ENCODE data around the gene TMED6. TPM values are rescaled to one million over a fixed set of nuclear protein-coding genes. Genes with fewer than 3 reads are reported as not detected.

TMED6 gene
- total and polyA plus RNA-seq, 2 donors (not counting 1 experiment from before 2014, with no cell fraction given) = 0.08 TPM; not detected in 1

DNA sequence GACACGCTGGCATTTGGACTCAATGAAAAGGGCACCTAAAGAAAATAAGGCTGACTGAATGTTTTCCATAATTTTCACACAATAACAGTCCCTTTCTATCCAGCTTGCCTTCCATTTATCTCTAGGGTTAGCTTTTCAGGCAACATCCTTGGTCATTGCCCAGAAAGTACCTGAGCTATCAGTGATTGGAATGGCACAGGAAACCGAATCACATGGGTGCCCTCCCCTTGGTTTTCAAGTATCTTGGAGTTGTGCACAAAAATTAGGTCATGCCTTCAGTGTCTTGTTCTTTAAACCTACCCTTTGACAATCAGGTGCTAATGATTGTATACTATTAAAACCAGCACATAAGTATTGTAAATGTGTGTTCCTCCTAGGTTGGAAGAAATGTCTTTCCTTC is 43.7 kb downstream of the TMED6 start:
- TF ChIP-seq EZH2 (IDR thresholded peaks at IDR 0.05; ENCODE audit: low read length, missing control alignments) = no peak
- no peaks in the 10 kb centered on the region for H3K36me3 ChIP-seq (ENCODE audit: control insufficient read depth, insufficient read depth, low read length)

GRCh38 chr16:69307091-69307490 is 44.5 kb downstream of the TMED6 start:
- H3K4me2 ChIP-seq (ENCODE audit: extremely low read depth, insufficient read depth, low read length) = no peak overlapping the region
- H3K79me2 ChIP-seq (ENCODE audit: control insufficient read depth, insufficient read depth, low read length) = peaks cover 7% of the 10 kb centered on the region
- no peaks in the 10 kb centered on the region for H3K27me3 ChIP-seq (ENCODE audit: control insufficient read depth, insufficient read depth, low read length)
- H4K20me1 ChIP-seq (ENCODE audit: control insufficient read depth, extremely low read depth, insufficient read depth, low read length) = no peaks in the 10 kb centered on the region
- peaks cover 2% of the 10 kb centered on the region for H3K36me3 ChIP-seq (ENCODE audit: control insufficient read depth, insufficient read depth, low read length)
- H3K4me3 ChIP-seq (replicated peaks in 1 of 4; ENCODE audit: control extremely low read depth in 1 of 4, insufficient read depth in 1 of 4, low read depth in 3 of 4, low read length in 4 of 4) = no peak overlapping the region
- H3K27ac ChIP-seq (ENCODE audit: insufficient read depth, low read length) = no peak overlapping the region
- no peaks in the 10 kb centered on the region for H3K9me3 ChIP-seq (ENCODE audit: control insufficient read depth, insufficient read depth, low read depth, low read length)
- TF ChIP-seq, protein P1, sequence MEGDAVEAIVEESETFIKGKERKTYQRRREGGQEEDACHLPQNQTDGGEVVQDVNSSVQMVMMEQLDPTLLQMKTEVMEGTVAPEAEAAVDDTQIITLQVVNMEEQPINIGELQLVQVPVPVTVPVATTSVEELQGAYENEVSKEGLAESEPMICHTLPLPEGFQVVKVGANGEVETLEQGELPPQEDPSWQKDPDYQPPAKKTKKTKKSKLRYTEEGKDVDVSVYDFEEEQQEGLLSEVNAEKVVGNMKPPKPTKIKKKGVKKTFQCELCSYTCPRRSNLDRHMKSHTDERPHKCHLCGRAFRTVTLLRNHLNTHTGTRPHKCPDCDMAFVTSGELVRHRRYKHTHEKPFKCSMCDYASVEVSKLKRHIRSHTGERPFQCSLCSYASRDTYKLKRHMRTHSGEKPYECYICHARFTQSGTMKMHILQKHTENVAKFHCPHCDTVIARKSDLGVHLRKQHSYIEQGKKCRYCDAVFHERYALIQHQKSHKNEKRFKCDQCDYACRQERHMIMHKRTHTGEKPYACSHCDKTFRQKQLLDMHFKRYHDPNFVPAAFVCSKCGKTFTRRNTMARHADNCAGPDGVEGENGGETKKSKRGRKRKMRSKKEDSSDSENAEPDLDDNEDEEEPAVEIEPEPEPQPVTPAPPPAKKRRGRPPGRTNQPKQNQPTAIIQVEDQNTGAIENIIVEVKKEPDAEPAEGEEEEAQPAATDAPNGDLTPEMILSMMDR (conservative IDR thresholded peaks at IDR 0.05 in 1 of 2, IDR thresholded peaks at IDR 0.05 in 1 of 2; ENCODE audit: low read depth in 1 of 2, low read length in 2 of 2) = no peak
- TF ChIP-seq EZH2 (IDR thresholded peaks at IDR 0.05; ENCODE audit: low read length, missing control alignments) = no peak
- H3K4me1 ChIP-seq (ENCODE audit: control insufficient read depth, extremely low read depth, insufficient read depth, low read length) = no peaks in the 10 kb centered on the region
- no peak for DNase-seq (ENCODE audit: low read depth in 2 of 2)
- no peak overlapping the region for H2AFZ ChIP-seq (ENCODE audit: low read length)
- no peak overlapping the region for H3K9ac ChIP-seq (ENCODE audit: insufficient read depth, low read length)

More for the DNA sequence above, 43.7 kb downstream of the TMED6 start:
- Histone ChIP-seq H3K27me3 (ENCODE audit: control insufficient read depth, insufficient read depth, low read length) (no peaks in the 10 kb centered on the region), H3K4me1 (ENCODE audit: control insufficient read depth, extremely low read depth, insufficient read depth, low read length) (no peaks in the 10 kb centered on the region), H3K27ac (ENCODE audit: insufficient read depth, low read length) (no peak overlapping the region), H3K4me2 (ENCODE audit: extremely low read depth, insufficient read depth, low read length) (no peak overlapping the region), H4K20me1 (ENCODE audit: control insufficient read depth, extremely low read depth, insufficient read depth, low read length) (no peaks in the 10 kb centered on the region), H3K9me3 (ENCODE audit: control insufficient read depth, insufficient read depth, low read depth, low read length) (no peaks in the 10 kb centered on the region), H2AFZ (ENCODE audit: low read length) (no peak overlapping the region), H3K4me3 (replicated peaks in 1 of 4; ENCODE audit: control extremely low read depth in 1 of 4, insufficient read depth in 1 of 4, low read depth in 3 of 4, low read length in 4 of 4) (no peak overlapping the region), H3K79me2 (ENCODE audit: control insufficient read depth, insufficient read depth, low read length) (peaks cover 12% of the 10 kb centered on the region), H3K9ac (ENCODE audit: insufficient read depth, low read length) (no peak overlapping the region)
- DNase-seq (ENCODE audit: low read depth in 2 of 2) = no peak

GRCh38 chr16:69306031-69306430 is 45.6 kb downstream of the TMED6 start:
- Histone ChIP-seq H3K27me3 (ENCODE audit: control insufficient read depth, insufficient read depth, low read length) (no peaks in the 10 kb centered on the region), H3K9ac (ENCODE audit: insufficient read depth, low read length) (no peak overlapping the region), H3K27ac (ENCODE audit: insufficient read depth, low read length) (no peak overlapping the region), H3K4me1 (ENCODE audit: control insufficient read depth, extremely low read depth, insufficient read depth, low read length) (no peaks in the 10 kb centered on the region), H3K4me3 (replicated peaks in 1 of 4; ENCODE audit: control extremely low read depth in 1 of 4, insufficient read depth in 1 of 4, low read depth in 3 of 4, low read length in 4 of 4) (no peak overlapping the region), H3K36me3 (ENCODE audit: control insufficient read depth, insufficient read depth, low read length) (peaks cover 2% of the 10 kb centered on the region), H3K79me2 (ENCODE audit: control insufficient read depth, insufficient read depth, low read length) (no peaks in the 10 kb centered on the region), H4K20me1 (ENCODE audit: control insufficient read depth, extremely low read depth, insufficient read depth, low read length) (no peaks in the 10 kb centered on the region), H3K4me2 (ENCODE audit: extremely low read depth, insufficient read depth, low read length) (no peak overlapping the region), H2AFZ (ENCODE audit: low read length) (no peak overlapping the region), H3K9me3 (ENCODE audit: control insufficient read depth, insufficient read depth, low read depth, low read length) (no peaks in the 10 kb centered on the region)
- no peak for TF ChIP-seq EZH2 (IDR thresholded peaks at IDR 0.05; ENCODE audit: low read length, missing control alignments)
- TF ChIP-seq, protein P1 (conservative IDR thresholded peaks at IDR 0.05 in 1 of 2, IDR thresholded peaks at IDR 0.05 in 1 of 2; ENCODE audit: low read depth in 1 of 2, low read length in 2 of 2) = no peak
- DNase-seq (ENCODE audit: low read depth in 2 of 2) = no peak

All from fibroblast of lung (primary cell).